Osteoblast (primary cell): ENCODE results near the gene CD101. TPM values are rescaled to one million over a fixed set of nuclear protein-coding genes. Genes with fewer than 3 reads are reported as not detected.

Source experiments
- DNase-seq: peaks from one replicate; pipeline ENCODE4 v3.0.0; 2011; ENCODE audit warnings: low spot score, mixed read lengths; ENCODE audit not compliant: insufficient read length; ENCODE audit errors: missing footprints
- H2AFZ ChIP-seq: 2 replicates; pipeline ENCODE4 v1.6.0; 2011; ENCODE audit warnings: mild to moderate bottlenecking, low read length
- H3K27ac ChIP-seq: 2 replicates; pipeline ENCODE4 v1.5.1; 2011; ENCODE audit warnings: mild to moderate bottlenecking, low read depth, low read length, moderate library complexity
- H3K27me3 ChIP-seq: 2 replicates; pipeline ENCODE4 v1.6.0; 2012; ENCODE audit warnings: mild to moderate bottlenecking, control low read depth, inconsistent platforms, low read length, moderate library complexity; ENCODE audit not compliant: insufficient read depth
- H3K36me3 ChIP-seq: 2 replicates; pipeline ENCODE4 v1.5.1; 2011; ENCODE audit warnings: mild to moderate bottlenecking, low read length, control low read depth, moderate library complexity; ENCODE audit not compliant: insufficient read depth
- H3K4me1 ChIP-seq: 2 replicates; pipeline ENCODE4 v1.5.1; 2011; ENCODE audit warnings: mild to moderate bottlenecking, low read length, control low read depth, moderate library complexity; ENCODE audit not compliant: insufficient read depth
- H3K4me2 ChIP-seq: 2 replicates; pipeline ENCODE4 v1.6.0; 2011; ENCODE audit warnings: mild to moderate bottlenecking, low read length; ENCODE audit not compliant: insufficient read depth
- H3K4me3 ChIP-seq: fragments of 200-600 bp; sonication (generic); 3 replicates; pipeline ENCODE4 v1.5.1; 2012; ENCODE audit warnings: mild to moderate bottlenecking, low read length, inconsistent platforms; ENCODE audit not compliant: insufficient read depth
- H3K79me2 ChIP-seq: 2 replicates; pipeline ENCODE4 v1.6.0; 2012; ENCODE audit warnings: mild to moderate bottlenecking, low read length, control low read depth, inconsistent platforms; ENCODE audit not compliant: insufficient read depth
- H3K9me3 ChIP-seq: 2 replicates; pipeline ENCODE4 v1.5.1; 2011; ENCODE audit warnings: low read depth, low read length, control low read depth
- H4K20me1 ChIP-seq: 2 replicates; pipeline ENCODE4 v1.6.0; 2012; ENCODE audit warnings: mild to moderate bottlenecking, low read length, control low read depth; ENCODE audit not compliant: insufficient read depth
- total RNA-seq: library from RNA; depleted of rRNA; stranded (reverse); fragments of >200 nt; gene quantifications from 2 replicates; pipeline ENCODE4 v1.2.3, GENCODE V29; 2012
- TF ChIP-seq, protein P1 (sequence below): IDR thresholded peaks from 2 replicates; pipeline ENCODE4 v1.5.1; 2011; ENCODE audit warnings: mild to moderate bottlenecking, low read depth, low read length, moderate library complexity; ENCODE audit errors: extremely low read depth

The CD101 gene
- total RNA-seq, 1 donor: under 0.01 TPM

DNA sequence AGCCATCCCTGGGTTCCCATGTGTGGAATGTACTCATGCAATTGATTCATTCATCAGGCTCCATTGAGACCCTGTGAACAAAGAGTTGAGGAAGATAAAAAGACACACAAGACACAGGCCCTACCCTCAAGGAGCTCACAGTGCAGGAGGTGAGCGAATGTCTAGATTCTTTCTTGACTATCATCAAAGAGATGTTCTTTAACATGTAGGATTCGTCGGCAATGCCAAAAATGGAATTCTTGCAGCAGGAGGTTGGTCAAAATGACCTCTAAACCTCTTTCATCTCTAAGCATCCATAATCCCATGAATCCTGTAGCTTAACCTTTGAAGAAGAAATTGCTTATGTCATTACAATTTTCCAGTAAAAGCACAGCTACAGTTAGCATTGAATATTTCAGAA lies 30.7 kb downstream of the CD101 start:
- Histone ChIP-seq H3K9me3 (no peaks in the 10 kb centered on the region), H3K36me3 (no peaks in the 10 kb centered on the region), H4K20me1 (no peaks in the 10 kb centered on the region), H3K27ac (no peak overlapping the region), H3K4me1 (no peaks in the 10 kb centered on the region), H3K4me3 (no peak overlapping the region), H3K4me2 (no peak overlapping the region), H3K27me3 (peaks cover 4% of the 10 kb centered on the region), H2AFZ (no peak overlapping the region), H3K79me2 (no peaks in the 10 kb centered on the region)
- no peak for DNase-seq
- TF ChIP-seq, protein P1, sequence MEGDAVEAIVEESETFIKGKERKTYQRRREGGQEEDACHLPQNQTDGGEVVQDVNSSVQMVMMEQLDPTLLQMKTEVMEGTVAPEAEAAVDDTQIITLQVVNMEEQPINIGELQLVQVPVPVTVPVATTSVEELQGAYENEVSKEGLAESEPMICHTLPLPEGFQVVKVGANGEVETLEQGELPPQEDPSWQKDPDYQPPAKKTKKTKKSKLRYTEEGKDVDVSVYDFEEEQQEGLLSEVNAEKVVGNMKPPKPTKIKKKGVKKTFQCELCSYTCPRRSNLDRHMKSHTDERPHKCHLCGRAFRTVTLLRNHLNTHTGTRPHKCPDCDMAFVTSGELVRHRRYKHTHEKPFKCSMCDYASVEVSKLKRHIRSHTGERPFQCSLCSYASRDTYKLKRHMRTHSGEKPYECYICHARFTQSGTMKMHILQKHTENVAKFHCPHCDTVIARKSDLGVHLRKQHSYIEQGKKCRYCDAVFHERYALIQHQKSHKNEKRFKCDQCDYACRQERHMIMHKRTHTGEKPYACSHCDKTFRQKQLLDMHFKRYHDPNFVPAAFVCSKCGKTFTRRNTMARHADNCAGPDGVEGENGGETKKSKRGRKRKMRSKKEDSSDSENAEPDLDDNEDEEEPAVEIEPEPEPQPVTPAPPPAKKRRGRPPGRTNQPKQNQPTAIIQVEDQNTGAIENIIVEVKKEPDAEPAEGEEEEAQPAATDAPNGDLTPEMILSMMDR: no peak

DNA sequence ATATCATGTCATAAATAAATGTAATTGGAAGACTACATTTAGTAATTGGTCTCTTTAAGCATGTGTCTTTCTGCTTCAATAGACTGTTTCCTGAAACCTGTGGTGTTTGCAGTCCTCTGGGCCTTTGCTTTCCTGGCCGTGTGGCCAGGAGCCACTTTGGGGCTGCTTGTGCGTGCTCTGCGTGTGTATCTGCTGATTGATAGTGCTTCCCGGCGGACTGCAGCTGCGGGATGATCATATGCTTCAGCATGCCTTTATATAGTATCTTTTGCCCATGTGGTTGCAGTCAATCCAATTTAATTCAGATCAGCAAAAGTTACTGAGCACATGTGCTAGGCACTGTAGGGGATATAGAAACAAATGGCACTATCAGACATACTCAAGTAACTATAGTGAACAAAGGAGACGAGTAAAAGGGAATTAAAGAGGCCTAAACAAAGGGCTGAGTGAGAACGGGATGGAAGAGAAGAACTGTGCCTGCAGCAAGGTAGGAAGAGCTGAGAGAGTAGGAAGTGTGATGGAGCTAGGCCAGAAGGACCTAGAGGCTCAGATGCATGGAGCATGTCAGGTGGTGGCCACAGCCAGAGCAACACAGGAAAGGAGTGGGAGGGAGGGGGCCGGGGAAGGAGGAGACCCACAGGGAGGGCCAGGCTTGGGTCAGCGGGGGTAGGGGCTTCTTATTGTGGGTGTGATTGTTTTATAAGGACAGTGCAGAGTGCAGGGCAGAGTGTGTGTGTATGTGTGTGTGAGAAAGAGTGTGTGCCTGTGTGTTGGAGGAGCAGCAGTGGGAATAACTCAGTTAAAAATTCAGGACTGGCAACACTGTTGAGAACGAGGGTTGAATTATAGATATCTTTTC lies 31.4 kb downstream of the CD101 start:
- H3K27ac ChIP-seq: no peak overlapping the region
- H3K79me2 ChIP-seq: no peaks in the 10 kb centered on the region
- H3K27me3 ChIP-seq: peaks cover 3% of the 10 kb centered on the region
- no peaks in the 10 kb centered on the region for H4K20me1 ChIP-seq
- no peak overlapping the region for H3K4me3 ChIP-seq
- H3K4me2 ChIP-seq: no peak overlapping the region
- H3K4me1 ChIP-seq: no peaks in the 10 kb centered on the region
- no peaks in the 10 kb centered on the region for H3K9me3 ChIP-seq
- TF ChIP-seq, protein P1: no peak
- DNase-seq: no peak
- H2AFZ ChIP-seq: no peak overlapping the region
- H3K36me3 ChIP-seq: no peaks in the 10 kb centered on the region

DNA sequence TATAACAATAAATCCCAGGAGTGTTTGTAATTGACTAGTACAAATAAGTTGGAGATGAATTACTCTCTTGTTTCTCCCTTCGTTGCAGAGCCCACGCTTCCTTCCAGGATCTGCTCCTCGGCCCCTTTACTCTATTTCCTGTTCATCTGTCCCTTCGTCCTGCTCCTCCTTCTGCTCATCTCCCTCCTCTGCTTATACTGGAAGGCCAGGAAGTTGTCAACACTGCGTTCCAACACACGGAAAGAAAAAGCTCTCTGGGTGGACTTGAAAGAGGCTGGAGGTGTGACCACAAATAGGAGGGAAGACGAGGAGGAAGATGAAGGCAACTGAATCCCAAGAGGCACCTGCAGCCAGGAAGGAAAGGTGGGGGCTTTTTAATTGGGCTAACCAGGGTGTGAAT lies 32.2 kb downstream of the CD101 start:
- Histone ChIP-seq H3K27ac (no peak overlapping the region), H3K36me3 (no peaks in the 10 kb centered on the region), H3K4me2 (no peak overlapping the region), H3K27me3 (peaks cover 3% of the 10 kb centered on the region), H3K4me3 (no peak overlapping the region), H4K20me1 (no peaks in the 10 kb centered on the region), H3K4me1 (no peaks in the 10 kb centered on the region), H3K79me2 (no peaks in the 10 kb centered on the region), H3K9me3 (no peaks in the 10 kb centered on the region), H2AFZ (no peak overlapping the region)
- DNase-seq: no peak
- TF ChIP-seq, protein P1: no peak

DNA sequence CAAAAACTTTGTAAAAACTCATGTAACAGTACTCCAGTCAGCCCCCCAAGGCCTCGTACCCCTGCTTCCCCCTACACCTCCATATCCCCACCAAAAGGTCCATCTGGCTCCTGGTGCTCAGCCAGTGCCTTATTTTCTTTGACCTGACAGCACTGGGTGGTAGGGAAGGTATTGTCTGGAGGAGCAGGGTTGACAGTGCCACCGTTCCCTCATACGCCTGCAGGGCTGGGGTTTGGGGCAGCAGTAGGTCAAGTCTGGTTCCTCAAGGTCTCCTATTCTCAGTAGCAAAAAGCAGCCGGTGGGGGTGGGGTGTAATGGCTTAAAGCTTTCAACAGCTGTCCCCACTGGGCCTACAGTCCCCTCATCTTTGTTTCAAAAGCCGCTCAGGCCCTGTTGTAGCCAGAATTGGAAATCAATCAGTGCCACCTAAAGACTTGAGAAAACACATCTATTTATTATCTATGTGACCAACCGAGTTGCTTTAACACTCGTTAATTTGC lies 33.3 kb downstream of the CD101 start:
- Histone ChIP-seq H3K9me3 (no peaks in the 10 kb centered on the region), H3K4me2 (no peak overlapping the region), H3K79me2 (no peaks in the 10 kb centered on the region), H3K4me1 (no peaks in the 10 kb centered on the region), H2AFZ (no peak overlapping the region), H3K27me3 (peaks cover 6% of the 10 kb centered on the region), H3K36me3 (no peaks in the 10 kb centered on the region), H3K4me3 (no peak overlapping the region), H4K20me1 (no peaks in the 10 kb centered on the region), H3K27ac (no peak overlapping the region)
- TF ChIP-seq, protein P1: no peak
- no peak for DNase-seq
